GM19324 (cell line): ENCODE data around the gene GRID2.
"Not testable (repeated sequence)": the region's sequence is repeated elsewhere in the genome, so short reads cannot be mapped to it uniquely, and the experiment has no call there.

Source experiments
- ATAC-seq: cut with Tn5 transposase; IDR thresholded peaks from one replicate; pipeline ENCODE4 v1.9.1; 2021; ENCODE audit warnings: mild to moderate bottlenecking, moderate library complexity; ENCODE audit not compliant: unreplicated experiment, low FRiP score

Gene GRID2

GRCh38 chr4:93605163-93605562, 1301.4 kb downstream of the GRID2 start:
- no peak for ATAC-seq

GRCh38 chr4:93617606-93618005, 1313.8 kb downstream of the GRID2 start:
- no peak for ATAC-seq

DNA sequence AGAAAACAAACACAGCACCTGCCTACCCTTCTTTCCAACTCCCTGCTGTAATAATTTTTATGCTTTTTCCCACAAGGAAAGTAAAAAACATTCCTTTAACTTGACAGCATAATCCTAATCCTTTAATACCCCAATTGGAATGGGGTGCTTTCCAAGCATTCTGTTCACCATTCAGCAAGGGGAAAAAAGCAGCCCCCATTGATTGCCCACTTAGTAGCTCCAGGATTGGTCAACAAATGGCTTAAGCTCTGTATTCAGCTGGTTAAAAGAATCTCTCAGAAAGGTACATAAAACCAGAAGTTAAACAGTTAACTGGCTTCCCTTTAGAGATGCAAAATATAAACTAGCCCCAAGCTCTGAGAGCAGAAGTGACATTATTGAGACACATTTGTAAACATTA, 1330.0 kb downstream of the GRID2 start:
- no peak for ATAC-seq

DNA sequence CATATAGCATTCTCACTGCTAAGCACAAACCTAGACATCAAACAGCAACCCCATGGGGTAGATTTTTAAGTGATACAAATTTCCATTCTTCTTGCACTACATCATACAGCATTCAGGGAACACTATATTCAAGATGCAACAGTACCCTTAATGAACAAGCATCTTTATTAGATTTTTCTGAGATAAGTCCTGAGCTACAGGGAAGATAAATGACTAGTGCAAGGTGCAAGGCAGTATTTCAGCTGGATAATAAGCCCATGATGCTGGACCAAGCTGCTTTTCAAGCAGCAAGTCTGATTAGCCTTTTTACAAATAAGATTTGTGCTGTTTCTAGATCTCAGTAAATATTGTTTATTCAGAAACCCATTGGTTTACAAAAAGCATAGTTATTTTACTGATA, 1332.2 kb downstream of the GRID2 start:
- no peak for ATAC-seq

- ATAC-seq, result no peak
Measured at GRCh38 chr4:93645120-93645519, 1341.4 kb downstream of the GRID2 start.

- ATAC-seq, result no peak
Measured at GRCh38 chr4:93646233-93646930, 1342.6 kb downstream of the GRID2 start.

- no peak for ATAC-seq
Measured at GRCh38 chr4:93648258-93648657, 1344.5 kb downstream of the GRID2 start.

DNA sequence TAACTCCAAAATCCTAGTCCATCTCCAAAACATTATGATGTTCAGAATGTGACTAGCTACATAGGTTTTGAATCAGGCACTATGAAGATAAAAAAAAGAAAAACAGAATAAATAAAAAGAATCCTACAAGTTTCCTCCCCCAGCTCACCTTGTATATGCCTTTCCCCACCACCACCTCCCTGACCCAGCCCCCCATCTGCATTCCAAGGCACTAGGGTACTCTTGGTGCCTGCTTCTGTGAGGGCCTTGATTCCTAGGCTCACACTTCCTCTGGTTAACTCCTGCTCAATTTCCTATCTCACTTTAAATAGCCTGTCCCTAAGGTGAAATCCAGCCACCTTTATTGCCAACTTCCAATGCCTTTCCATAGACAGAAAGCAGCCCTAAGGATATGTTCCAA, 1346.1 kb downstream of the GRID2 start:
- ATAC-seq, result no peak

DNA sequence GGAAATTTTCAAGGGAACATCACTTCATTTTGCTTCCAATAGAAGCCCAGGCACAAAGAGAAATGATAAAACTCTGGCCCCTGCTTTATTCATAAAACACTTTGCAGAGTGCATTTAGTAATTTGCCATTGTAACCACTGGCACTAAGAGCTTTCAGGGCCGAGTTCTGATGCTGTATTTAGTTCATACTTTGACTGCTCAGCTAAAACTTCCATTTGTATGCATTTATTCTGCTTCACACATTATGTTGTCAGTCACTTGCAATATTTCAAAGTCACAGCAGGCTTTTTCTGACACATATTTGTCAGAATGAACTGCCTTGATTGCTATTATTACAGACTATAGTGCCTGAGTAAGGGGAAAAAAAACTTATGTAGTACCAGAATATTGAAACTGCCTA, 1350.4 kb downstream of the GRID2 start:
- no peak for ATAC-seq

DNA sequence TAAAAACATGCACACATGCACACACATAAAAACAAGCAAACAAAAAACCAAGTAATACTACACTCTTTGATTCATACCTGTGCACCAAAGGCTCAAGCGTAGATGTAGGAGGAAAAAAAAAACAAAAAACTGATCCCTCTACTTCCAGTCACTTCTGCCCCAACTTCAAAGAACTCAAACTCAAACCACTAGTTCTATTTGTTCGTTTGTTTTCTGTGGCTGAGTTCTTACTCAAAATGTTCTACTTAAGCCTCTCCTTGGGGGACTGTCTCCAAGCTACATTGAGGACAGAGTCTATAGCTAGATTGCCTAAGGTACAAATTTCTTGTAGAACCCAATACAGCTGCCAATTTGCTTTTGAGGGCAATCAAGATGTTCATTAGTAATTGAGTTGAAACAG, 1353.8 kb downstream of the GRID2 start:
- ATAC-seq, result peak; percentile 51

DNA sequence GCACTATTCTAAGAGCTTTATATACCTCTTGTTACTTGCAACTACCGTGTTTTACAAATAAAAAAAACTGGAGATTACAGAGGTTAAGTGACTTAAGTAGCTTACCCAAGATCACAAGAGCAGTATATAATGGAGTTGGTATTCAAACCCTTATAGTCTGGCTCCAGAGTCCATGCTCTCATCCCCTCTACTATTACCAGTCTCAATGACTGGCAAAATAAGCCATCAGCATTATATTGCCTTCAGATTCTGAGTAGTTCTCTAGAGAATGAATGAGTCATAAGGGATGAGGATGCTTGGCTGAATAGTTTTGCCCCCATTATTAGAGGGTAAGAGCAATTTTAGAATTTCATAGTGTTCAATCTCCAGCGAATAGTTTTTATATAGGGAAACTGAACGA, 1354.7 kb downstream of the GRID2 start:
- ATAC-seq, result no peak

DNA sequence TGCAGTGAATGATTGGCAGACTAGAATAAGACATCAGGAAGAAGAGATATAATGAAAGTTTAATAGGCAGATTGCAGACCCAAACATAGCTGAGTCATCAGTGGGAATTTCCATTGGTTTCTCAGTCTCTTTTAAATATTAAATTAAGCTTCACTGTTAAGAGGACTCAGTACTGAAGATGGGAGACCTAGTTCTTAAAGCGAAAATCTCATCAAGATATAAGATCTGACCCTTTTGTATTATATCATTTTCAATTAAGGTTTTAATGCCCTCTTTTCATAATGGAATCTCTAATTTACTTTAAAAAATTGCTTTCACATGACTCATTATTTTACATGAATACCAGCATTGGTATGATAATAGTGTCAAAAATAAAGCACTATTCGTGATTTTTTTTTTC, 1355.9 kb downstream of the GRID2 start:
- no peak for ATAC-seq

DNA sequence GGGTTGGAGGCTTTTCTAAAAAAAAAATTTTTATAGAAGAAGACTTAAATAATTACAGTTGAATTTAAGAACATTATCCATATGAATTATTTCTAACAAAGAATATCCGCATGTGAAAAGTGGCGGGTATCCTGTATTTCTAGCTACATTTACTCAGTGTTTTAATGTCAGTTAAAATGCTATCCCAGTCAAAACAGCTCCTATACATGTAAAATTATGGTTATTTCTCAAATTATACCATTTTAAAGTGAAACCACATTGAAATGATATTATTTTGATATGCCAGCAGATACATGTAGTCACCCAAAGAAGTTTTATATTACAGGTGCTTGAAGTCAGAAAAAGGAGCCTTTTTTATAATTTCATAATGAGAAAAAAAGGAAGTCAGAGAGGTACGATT, 1356.3 kb downstream of the GRID2 start:
- no peak for ATAC-seq

DNA sequence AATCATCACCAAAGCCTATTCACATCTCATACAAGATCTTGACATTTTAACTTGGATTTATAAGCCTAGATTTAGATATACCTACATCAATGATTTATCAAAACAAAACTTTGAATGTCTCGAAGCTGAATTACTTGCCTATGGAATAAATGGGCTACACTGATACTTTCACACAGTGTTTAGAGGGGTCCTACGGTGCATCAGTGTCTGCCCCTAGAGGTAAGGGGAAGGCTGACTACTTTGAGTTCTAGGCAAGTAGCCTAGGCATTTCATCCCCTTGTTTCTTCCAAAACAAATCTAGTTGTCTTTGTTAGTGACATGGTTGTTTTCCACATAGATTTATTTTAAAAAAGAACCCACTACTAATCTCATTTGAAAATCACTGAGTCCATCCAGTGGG, 1366.7 kb downstream of the GRID2 start:
- ATAC-seq, result no peak

DNA sequence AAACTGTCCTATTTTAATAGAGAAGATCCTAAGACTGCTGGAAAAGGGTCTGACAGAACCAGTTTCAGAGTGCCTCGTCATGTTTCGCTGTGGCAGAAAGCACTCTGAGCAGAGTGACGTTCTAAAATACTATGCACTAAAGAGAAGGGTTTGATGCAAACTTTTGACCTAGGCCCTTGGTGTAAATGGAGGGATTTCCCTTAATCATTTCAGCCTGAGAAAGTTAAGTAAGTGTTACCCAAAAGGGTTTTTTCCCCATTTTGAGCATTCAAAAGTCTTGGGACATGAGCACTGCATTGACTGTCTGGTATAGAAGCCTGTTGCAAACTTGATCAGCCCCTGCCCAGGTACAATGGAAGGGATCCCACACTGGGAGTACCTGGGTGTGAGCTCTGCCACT, 1367.3 kb downstream of the GRID2 start:
- ATAC-seq, result no peak

GRCh38 chr4:93676937-93677336, 1373.2 kb downstream of the GRID2 start:
- ATAC-seq, result not testable (repeated sequence)

GRCh38 chr4:93684571-93684970, 1380.8 kb downstream of the GRID2 start:
- ATAC-seq, result no peak

GRCh38 chr4:93687304-93687703, 1383.5 kb downstream of the GRID2 start:
- no peak for ATAC-seq

- ATAC-seq, result no peak
Measured at GRCh38 chr4:93688978-93689377, 1385.2 kb downstream of the GRID2 start.

- ATAC-seq, result no peak
Measured at GRCh38 chr4:93693141-93693540, 1389.4 kb downstream of the GRID2 start.

DNA sequence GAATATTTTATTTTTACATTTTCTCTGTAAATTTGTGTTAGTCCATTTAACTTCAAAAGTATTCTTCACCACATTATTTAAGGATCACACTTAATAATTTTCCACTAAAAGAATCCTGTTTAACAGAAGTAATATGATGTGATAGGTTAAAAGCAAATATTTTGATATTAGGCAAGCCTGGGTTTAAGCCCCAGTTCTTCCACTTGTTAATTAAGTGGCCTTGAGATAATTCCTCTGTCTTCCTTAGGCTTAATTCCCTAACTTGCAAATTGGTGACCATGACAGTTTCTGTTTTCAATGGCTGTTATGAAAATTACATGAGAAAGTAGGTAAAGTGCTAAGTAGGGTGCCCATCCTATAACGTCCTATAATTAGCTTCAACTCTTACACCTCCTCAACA, 1394.9 kb downstream of the GRID2 start:
- no peak for ATAC-seq

DNA sequence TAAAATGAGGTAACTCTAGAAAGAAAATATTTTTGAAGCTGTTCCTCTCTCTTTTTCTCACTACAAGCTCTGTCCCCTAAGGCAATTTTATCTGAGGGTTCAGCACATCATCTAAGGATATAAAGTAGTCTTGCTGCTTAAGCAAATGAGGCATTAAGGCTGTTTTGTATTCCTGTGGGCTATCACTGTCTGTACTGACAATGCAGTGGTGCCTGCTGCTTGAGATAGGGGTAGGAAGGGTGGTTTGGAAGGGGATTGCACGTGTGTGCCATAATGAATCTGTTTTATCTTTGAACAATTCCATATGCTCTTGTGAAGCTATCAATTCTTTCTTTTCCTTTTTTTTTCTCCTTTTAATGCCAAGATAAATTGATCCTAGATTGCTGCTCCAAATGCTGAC, 1396.8 kb downstream of the GRID2 start:
- ATAC-seq, result no peak
